Astrocyte (in vitro differentiated cells and primary cell): Measurements from ENCODE around the gene SNX10. TPM values are rescaled to one million over a fixed set of nuclear protein-coding genes. Genes with fewer than 3 reads are reported as not detected.

Experiments
- DNase-seq: peaks from one replicate; pipeline ENCODE4 v3.0.0-alpha.2; 2010; ENCODE audit warnings: low read depth
- FAIRE-seq: peaks from 2 replicates; lab custom pipeline; 2011; peaks lifted over from hg19 to GRCh38; lab: Jason Lieb, UNC
- H2AFZ ChIP-seq: 2 replicates; pipeline ENCODE4 v1.6.0; 2012; ENCODE audit warnings: low read depth, low read length, inconsistent platforms
- H3K27ac ChIP-seq: 2 replicates; pipeline ENCODE4 v1.5.1; 2011; ENCODE audit warnings: low read depth, low read length, inconsistent platforms
- H3K27me3 ChIP-seq: 2 replicates; pipeline ENCODE4 v1.6.0; 2011; ENCODE audit warnings: low read length, inconsistent platforms; ENCODE audit not compliant: insufficient read depth
- H3K36me3 ChIP-seq: 2 replicates; pipeline ENCODE4 v1.5.1; 2011; ENCODE audit warnings: low read length, inconsistent platforms; ENCODE audit not compliant: insufficient read depth
- H3K4me1 ChIP-seq: 2 replicates; pipeline ENCODE4 v1.5.1; 2011; ENCODE audit warnings: low read length, inconsistent platforms; ENCODE audit not compliant: insufficient read depth
- H3K4me2 ChIP-seq: 2 replicates; pipeline ENCODE4 v1.6.0; 2012; ENCODE audit warnings: low read length, inconsistent platforms
- H3K4me3 ChIP-seq: 2 replicates; pipeline ENCODE4 v1.5.1; 2011; ENCODE audit warnings: low read depth, mild to moderate bottlenecking, low read length, inconsistent platforms; ENCODE audit not compliant: insufficient read depth
- H3K79me2 ChIP-seq: 2 replicates; pipeline ENCODE4 v1.6.0; 2012; ENCODE audit warnings: mild to moderate bottlenecking, low read length, inconsistent platforms; ENCODE audit not compliant: insufficient read depth
- H3K9ac ChIP-seq: 2 replicates; pipeline ENCODE4 v1.6.0; 2012; ENCODE audit warnings: mild to moderate bottlenecking, low read length, inconsistent platforms
- H3K9me3 ChIP-seq: 2 replicates; pipeline ENCODE4 v1.5.1; 2012; ENCODE audit warnings: low read depth, mild to moderate bottlenecking, low read length, inconsistent platforms; ENCODE audit not compliant: insufficient read depth
- H4K20me1 ChIP-seq: 2 replicates; pipeline ENCODE4 v1.6.0; 2012; ENCODE audit warnings: low read length, inconsistent platforms; ENCODE audit not compliant: insufficient read depth
- H3K27ac Mint-ChIP-seq: one replicate; pipeline ENCODE4 v1.8.0; 2021; ENCODE audit warnings: mild to moderate bottlenecking, mixed read lengths; ENCODE audit not compliant: unreplicated experiment
- H3K27me3 Mint-ChIP-seq: one replicate; pipeline ENCODE4 v1.8.0; 2021; ENCODE audit warnings: low read depth, mixed read lengths; ENCODE audit not compliant: unreplicated experiment
- H3K36me3 Mint-ChIP-seq: one replicate; pipeline ENCODE4 v1.8.0; 2021; ENCODE audit warnings: low read depth, mixed read lengths; ENCODE audit not compliant: unreplicated experiment
- H3K4me1 Mint-ChIP-seq: one replicate; pipeline ENCODE4 v1.8.0; 2021; ENCODE audit warnings: low read depth, mixed read lengths; ENCODE audit not compliant: unreplicated experiment
- H3K4me3 Mint-ChIP-seq: one replicate; pipeline ENCODE4 v1.8.0; 2021; ENCODE audit warnings: mild to moderate bottlenecking, moderate library complexity, mixed read lengths; ENCODE audit not compliant: unreplicated experiment
- H3K9me3 Mint-ChIP-seq: one replicate; pipeline ENCODE4 v1.8.0; 2021; ENCODE audit warnings: mild to moderate bottlenecking, mixed read lengths; ENCODE audit not compliant: unreplicated experiment
- EZH2 ChIP-seq: IDR thresholded peaks from 2 replicates; pipeline ENCODE4 v1.6.1; 2012; ENCODE audit warnings: mild to moderate bottlenecking, low read length, inconsistent platforms; ENCODE audit not compliant: insufficient read depth
- total RNA-seq: library from RNA; stranded (reverse); gene quantifications from 2 replicates; pipeline ENCODE4 v1.2.1, GENCODE V29; 2021
- TF ChIP-seq, protein P1 (sequence below): IDR thresholded peaks from 2 replicates; pipeline ENCODE4 v1.5.1; 2011; ENCODE audit warnings: low read depth, mild to moderate bottlenecking, inconsistent platforms, low read length, moderate library complexity; ENCODE audit not compliant: insufficient read depth

SNX10 gene
- total RNA-seq, 1 donor from 2014 or later: 5.4 TPM

- Histone ChIP-seq H2AFZ (no peak overlapping the region), H3K4me3 (no peak overlapping the region), H3K27ac (no peak overlapping the region), H3K4me1 (peaks cover 2% of the 10 kb centered on the region), H3K79me2 (no peaks in the 10 kb centered on the region), H3K36me3 (no peaks in the 10 kb centered on the region), H3K9ac (no peak overlapping the region), H3K4me2 (no peak overlapping the region), H3K27me3 (no peaks in the 10 kb centered on the region), H4K20me1 (no peaks in the 10 kb centered on the region), H3K9me3 (no peaks in the 10 kb centered on the region)
- H3K27me3 Mint-ChIP-seq: no peaks in the 10 kb centered on the region
- DNase-seq: no peak
- TF ChIP-seq, protein P1, sequence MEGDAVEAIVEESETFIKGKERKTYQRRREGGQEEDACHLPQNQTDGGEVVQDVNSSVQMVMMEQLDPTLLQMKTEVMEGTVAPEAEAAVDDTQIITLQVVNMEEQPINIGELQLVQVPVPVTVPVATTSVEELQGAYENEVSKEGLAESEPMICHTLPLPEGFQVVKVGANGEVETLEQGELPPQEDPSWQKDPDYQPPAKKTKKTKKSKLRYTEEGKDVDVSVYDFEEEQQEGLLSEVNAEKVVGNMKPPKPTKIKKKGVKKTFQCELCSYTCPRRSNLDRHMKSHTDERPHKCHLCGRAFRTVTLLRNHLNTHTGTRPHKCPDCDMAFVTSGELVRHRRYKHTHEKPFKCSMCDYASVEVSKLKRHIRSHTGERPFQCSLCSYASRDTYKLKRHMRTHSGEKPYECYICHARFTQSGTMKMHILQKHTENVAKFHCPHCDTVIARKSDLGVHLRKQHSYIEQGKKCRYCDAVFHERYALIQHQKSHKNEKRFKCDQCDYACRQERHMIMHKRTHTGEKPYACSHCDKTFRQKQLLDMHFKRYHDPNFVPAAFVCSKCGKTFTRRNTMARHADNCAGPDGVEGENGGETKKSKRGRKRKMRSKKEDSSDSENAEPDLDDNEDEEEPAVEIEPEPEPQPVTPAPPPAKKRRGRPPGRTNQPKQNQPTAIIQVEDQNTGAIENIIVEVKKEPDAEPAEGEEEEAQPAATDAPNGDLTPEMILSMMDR: no peak
- no peak for TF ChIP-seq EZH2
- H3K4me1 Mint-ChIP-seq: peaks cover 4% of the 10 kb centered on the region
- H3K36me3 Mint-ChIP-seq: no peaks in the 10 kb centered on the region
- no peak overlapping the region for H3K27ac Mint-ChIP-seq
- H3K9me3 Mint-ChIP-seq: no peaks in the 10 kb centered on the region
- FAIRE-seq: no peak
- no peak overlapping the region for H3K4me3 Mint-ChIP-seq
Measured at GRCh38 chr7:26295586-26295985, 3.9 kb downstream of the SNX10 start.

- H3K4me3 ChIP-seq: no peak overlapping the region
Measured at GRCh38 chr7:26298472-26299058, 6.9 kb downstream of the SNX10 start.

More at GRCh38 chr7:26298472-26299058, 6.9 kb downstream of the SNX10 start:
- Histone ChIP-seq H3K27me3 (no peaks in the 10 kb centered on the region), H3K27ac (no peak overlapping the region), H4K20me1 (no peaks in the 10 kb centered on the region), H3K36me3 (no peaks in the 10 kb centered on the region), H3K4me1 (no peaks in the 10 kb centered on the region), H3K4me2 (no peak overlapping the region), H3K9ac (no peak overlapping the region), H2AFZ (no peak overlapping the region), H3K79me2 (no peaks in the 10 kb centered on the region), H3K9me3 (no peaks in the 10 kb centered on the region)
- Mint-ChIP-seq H3K9me3 (no peaks in the 10 kb centered on the region), H3K4me1 (no peaks in the 10 kb centered on the region), H3K4me3 (no peak overlapping the region), H3K27ac (no peak overlapping the region), H3K27me3 (peaks cover 6% of the 10 kb centered on the region), H3K36me3 (peaks cover 2% of the 10 kb centered on the region)
- DNase-seq: no peak
- FAIRE-seq: no peak
- TF ChIP-seq, protein P1: no peak
- no peak for TF ChIP-seq EZH2
